SU-DHL-6 (cell line): Measurements from ENCODE around the gene TMEM80.

Source experiments
- CTCF ChIP-seq: fragments of 200-600 bp; sonication (generic); IDR thresholded peaks from one replicate; pipeline ENCODE4 v1.5.1; 2017; ENCODE audit warnings: antibody characterized with exemption, mild to moderate bottlenecking, low read length, moderate library complexity; ENCODE audit not compliant: insufficient read depth, poor library complexity, severe bottlenecking
- EZH2phosphoT487 ChIP-seq: fragments of 200-600 bp; sonication (generic), shearing (Covaris generic); conservative IDR thresholded peaks from 2 replicates; pipeline ENCODE4 v1.6.1; 2018; ENCODE audit warnings: mild to moderate bottlenecking, antibody characterized with exemption, low read length, moderate library complexity, mixed read lengths

- TF ChIP-seq CTCF (no peak), EZH2phosphoT487 (no peak)
Observed at GRCh38 chr11:737366-737765, 41.8 kb downstream of the TMEM80 start.
